ENCODE measurements around the gene OTOG.

The OTOG gene

GRCh38 chr11:17574141-17575091, 27.4 kb downstream of the OTOG start:
- no peaks in the 10 kb centered on the region for H3K36me3 ChIP-seq (ENCODE audit: control insufficient read depth in 2 of 2, insufficient read depth in 1 of 2, low read length in 2 of 2)
- no peaks in the 10 kb centered on the region for H3K4me1 ChIP-seq (ENCODE audit: control insufficient read depth, insufficient read depth, low read length)
- no peaks in the 10 kb centered on the region for H3K9me3 ChIP-seq (ENCODE audit: control insufficient read depth, insufficient read depth, low read depth, low read length)
- TF ChIP-seq CTCF (tag by site-specific recombination; IDR thresholded peaks at IDR 0.05) (no peak), ZNF529 (tag by site-specific recombination; IDR thresholded peaks at IDR 0.05; ENCODE audit: insufficient replicate concordance) (no peak), ZNF585B (tag by site-specific recombination; IDR thresholded peaks at IDR 0.05) (no peak), ZNF555 (tag by site-specific recombination; conservative IDR thresholded peaks at IDR 0.05) (no peak), ZNF280D (tag by site-specific recombination; IDR thresholded peaks at IDR 0.05) (no peak), ZNF26 (tag by site-specific recombination; IDR thresholded peaks at IDR 0.05) (no peak), ZNF292 (tag by site-specific recombination; IDR thresholded peaks at IDR 0.05; ENCODE audit: borderline replicate concordance, low read depth) (no peak), ZNF510 (tag by site-specific recombination; IDR thresholded peaks at IDR 0.05; ENCODE audit: insufficient replicate concordance) (no peak), ZNF560 (tag by site-specific recombination; IDR thresholded peaks at IDR 0.05; ENCODE audit: borderline replicate concordance) (no peak)
- H3K4me3 ChIP-seq (ENCODE audit: low read depth, low read length), result no peak overlapping the region
- CTCF ChIA-PET, result interaction anchor here (0.6 to 1.3 kb wide), 3 partner anchors 10 to 35 kb away, joined by 3 to 4 read pairs (median 3); no protein-coding TSS in a partner anchor
- POLR2A ChIA-PET, result interaction anchor here (0.7 kb wide), 1 partner anchor 147 kb away, joined by 3 read pairs; no protein-coding TSS in a partner anchor
- H3K27ac ChIP-seq (ENCODE audit: extremely low read depth, low read depth, low read length), result no peak overlapping the region

- Histone ChIP-seq H3K27ac (ENCODE audit: extremely low read depth, low read depth, low read length) (no peak overlapping the region), H3K4me3 (ENCODE audit: low read depth, low read length) (no peak overlapping the region), H3K9me3 (ENCODE audit: control insufficient read depth, insufficient read depth, low read depth, low read length) (no peaks in the 10 kb centered on the region), H3K36me3 (ENCODE audit: control insufficient read depth in 2 of 2, insufficient read depth in 1 of 2, low read length in 2 of 2) (no peaks in the 10 kb centered on the region), H3K4me1 (ENCODE audit: control insufficient read depth, insufficient read depth, low read length) (no peaks in the 10 kb centered on the region)
- CTCF ChIA-PET, result interaction anchor here (0.6 to 1.6 kb wide), 2 partner anchors 34 to 155 kb away, joined by 3 to 9 read pairs; no protein-coding TSS in a partner anchor
- POLR2A ChIA-PET, result no interaction called here
- TF ChIP-seq ZNF416 (tag by site-specific recombination; IDR thresholded peaks at IDR 0.05) (no peak), ZSCAN23 (tag by site-specific recombination; IDR thresholded peaks at IDR 0.05) (no peak), HOXA7 (CRISPR knock-in tag; IDR thresholded peaks at IDR 0.05; ENCODE audit: borderline replicate concordance) (no peak), PBX3 (CRISPR knock-in tag; IDR thresholded peaks at IDR 0.05) (no peak), PRDM1 (tag by site-specific recombination; IDR thresholded peaks at IDR 0.05) (no peak), MZF1 (tag by site-specific recombination; IDR thresholded peaks at IDR 0.05; ENCODE audit: borderline replicate concordance) (no peak), ZBTB44 (tag by site-specific recombination; IDR thresholded peaks at IDR 0.05) (no peak), REST (tag by site-specific recombination; IDR thresholded peaks at IDR 0.05) (no peak)
Observed at GRCh38 chr11:17575431-17576425, 28.7 kb downstream of the OTOG start.

All from HEK293 (cell line).